Keratinocyte (primary cell): ENCODE data around the gene MMP2. TPM values are rescaled to one million over a fixed set of nuclear protein-coding genes. Genes with fewer than 3 reads are reported as not detected.

Source experiments
- DNase-seq: peaks from one replicate; pipeline ENCODE4 v3.0.0-alpha.2; 2011; ENCODE audit warnings: low read depth, missing footprints, low spot score
- FAIRE-seq: peaks from 2 replicates; lab custom pipeline; 2011; peaks lifted over from hg19 to GRCh38; lab: Jason Lieb, UNC
- H2AFZ ChIP-seq: 2 replicates; pipeline ENCODE4 v1.6.0; 2012; ENCODE audit warnings: low read length, control low read depth, inconsistent platforms; ENCODE audit not compliant: control insufficient read depth
- H3K27ac ChIP-seq: 2 replicates; pipeline ENCODE4 v1.5.1; 2011; ENCODE audit warnings: low read length; ENCODE audit not compliant: control insufficient read depth, insufficient read depth
- H3K27me3 ChIP-seq: 3 replicates; pipeline ENCODE4 v1.6.0; 2011; ENCODE audit warnings: low read length; ENCODE audit not compliant: control insufficient read depth, insufficient read depth; ENCODE audit errors: extremely low read depth
- H3K36me3 ChIP-seq, 2 experiments: 2 replicates in 1 of 2; 3 replicates in 1 of 2; pipeline ENCODE4 v1.5.1; 2011; ENCODE audit warnings: low read length in 2 of 2, mild to moderate bottlenecking in 1 of 2; ENCODE audit not compliant: control insufficient read depth in 2 of 2, insufficient read depth in 2 of 2; ENCODE audit errors: extremely low read depth in 1 of 2
- H3K4me1 ChIP-seq: 3 replicates; pipeline ENCODE4 v1.5.1; 2011; ENCODE audit warnings: low read length; ENCODE audit not compliant: control insufficient read depth, insufficient read depth; ENCODE audit errors: extremely low read depth
- H3K4me2 ChIP-seq: 3 replicates; pipeline ENCODE4 v1.6.0; 2011; ENCODE audit warnings: low read depth, low read length; ENCODE audit not compliant: control insufficient read depth, insufficient read depth; ENCODE audit errors: extremely low read depth
- H3K4me3 ChIP-seq, 3 experiments: fragments of 200-600 bp in 1 of 3; sonication (generic) in 1 of 3; 2 replicates in 2 of 3; 3 replicates in 1 of 3; pipeline ENCODE4 v1.5.1; 2011 to 2016; ENCODE audit warnings: low read length in 3 of 3, mild to moderate bottlenecking in 3 of 3, control low read depth in 2 of 3, inconsistent platforms in 1 of 3, low read depth in 1 of 3, mixed read lengths in 1 of 3, mixed run types in 1 of 3, moderate library complexity in 1 of 3; ENCODE audit not compliant: control insufficient read depth in 2 of 3, insufficient read depth in 2 of 3; ENCODE audit errors: extremely low read depth in 1 of 3
- H3K79me2 ChIP-seq: 2 replicates; pipeline ENCODE4 v1.6.0; 2012; ENCODE audit warnings: low read length; ENCODE audit not compliant: control insufficient read depth, insufficient read depth
- H3K9ac ChIP-seq: 3 replicates; pipeline ENCODE4 v1.6.0; 2011; ENCODE audit warnings: low read length; ENCODE audit not compliant: control insufficient read depth, insufficient read depth; ENCODE audit errors: extremely low read depth
- H3K9me1 ChIP-seq: 3 replicates; pipeline ENCODE4 v1.6.0; 2011; ENCODE audit warnings: low read length; ENCODE audit not compliant: control insufficient read depth, insufficient read depth; ENCODE audit errors: extremely low read depth
- H3K9me3 ChIP-seq: 2 replicates; pipeline ENCODE4 v1.5.1; 2012; ENCODE audit warnings: low read depth, low read length; ENCODE audit not compliant: control insufficient read depth
- H4K20me1 ChIP-seq: 3 replicates; pipeline ENCODE4 v1.6.0; 2011; ENCODE audit warnings: low read length; ENCODE audit not compliant: control insufficient read depth, insufficient read depth; ENCODE audit errors: extremely low read depth
- CTCF ChIP-seq, 3 experiments: IDR thresholded peaks in 1 of 3; conservative IDR thresholded peaks in 1 of 3; optimal IDR thresholded peaks in 1 of 3; 2 replicates in 2 of 3; 3 replicates in 1 of 3; pipeline versions ENCODE3 to v1.5.1; 2011; ENCODE audit warnings: low read length in 3 of 3, mild to moderate bottlenecking in 3 of 3, moderate library complexity in 2 of 3, control low read depth in 1 of 3, inconsistent platforms in 1 of 3; ENCODE audit not compliant: insufficient read depth in 2 of 3; ENCODE audit errors: extremely low read depth in 1 of 3
- EZH2 ChIP-seq: IDR thresholded peaks from one replicate; pipeline ENCODE4 v1.6.1; 2012; ENCODE audit warnings: inconsistent platforms, mild to moderate bottlenecking, low read length, moderate library complexity
- dilution Hi-C: fragments of 300-500 bp; cut with MboI; formaldehyde crosslinking; loops from one replicate; pipeline ENCODE4 v1.7.0; 2020; ENCODE audit warnings: low sequenced_read_pairs; ENCODE audit not compliant: extremely low pct_ligation_motif_present
- polyA plus RNA-seq, 5 experiments: library from polyadenylated mRNA; depleted of rRNA in 3 of 5; stranded (reverse) in 3 of 5; stranded (forward) in 1 of 5; unstranded in 1 of 5; fragments of >200 nt; gene quantifications; 1 replicate in 1 of 5; 2 replicates in 3 of 5; 3 replicates in 1 of 5; pipeline versions ENCODE4 v1.2.1 to v1.2.3, GENCODE V29; 2011 to 2012; ENCODE audit warnings: missing spikeins in 2 of 5, low read depth in 1 of 5, low replicate concordance in 1 of 5

The MMP2 gene
- polyA plus RNA-seq, 1 donor (not counting 4 experiments of a cell fraction or from before 2014, with no cell fraction given) = 59.2 TPM

- no peak overlapping the region for H3K4me3 ChIP-seq
- H3K4me1 ChIP-seq = peaks cover 24% of the 10 kb centered on the region
- H4K20me1 ChIP-seq = no peaks in the 10 kb centered on the region
- H3K9me1 ChIP-seq = no peaks in the 10 kb centered on the region
- peaks cover 0 to 4% of the 10 kb centered on the region in 2 experiments for H3K36me3 ChIP-seq
- no peak for DNase-seq
- peaks cover 2% of the 10 kb centered on the region for H3K79me2 ChIP-seq
- dilution Hi-C loops = no loop called here
- no peak for TF ChIP-seq EZH2
- no peak for TF ChIP-seq CTCF (optimal IDR thresholded peaks at IDR 0.05 in 1 of 3, IDR thresholded peaks at IDR 0.05 in 1 of 3, conservative IDR thresholded peaks at IDR 0.05 in 1 of 3; ENCODE audit: extremely low read depth in 1 of 3, insufficient read depth in 2 of 3, low read length in 3 of 3)
- H3K27me3 ChIP-seq = no peaks in the 10 kb centered on the region
- H3K9ac ChIP-seq = no peak overlapping the region
- no peak overlapping the region for H2AFZ ChIP-seq
- no peaks in the 10 kb centered on the region for H3K9me3 ChIP-seq
- no peak overlapping the region for H3K4me2 ChIP-seq
- H3K27ac ChIP-seq = no peak overlapping the region
- FAIRE-seq = no peak
These were observed 76.4 kb downstream of the MMP2 start for GRCh38 chr16:55555436-55555835.

Other genes starting within 250 kb of the MMP2 start
- gene IRX6, start 155.0 kb upstream of the MMP2 start, polyA plus RNA-seq = 0.04 TPM in 1 of 3 replicates, not detected in the others
- gene LPCAT2, start 29.9 kb downstream of the MMP2 start, polyA plus RNA-seq = 34.2 to 54.4 TPM (median 45.6 TPM) in 3 replicates
- gene CAPNS2, start 87.5 kb downstream of the MMP2 start, polyA plus RNA-seq = 39.4 to 82.8 TPM (median 70.5 TPM) in 3 replicates
- 0.10 to 0.97 TPM (median 0.20 TPM) in 3 replicates for gene SLC6A2, start 176.8 kb downstream of the MMP2 start, polyA plus RNA-seq